SK-N-SH (cell line): Measurements from ENCODE around the gene NR5A2. TPM values are rescaled to one million over a fixed set of nuclear protein-coding genes. Genes with fewer than 3 reads are reported as not detected.

Experiments used
- CTCF ChIA-PET: fragments of 300-600, 350-600 bp; formaldehyde crosslinking; extraction: SDS; loops from one replicate; lab custom pipeline; 2021; lab: Yijun Ruan, JAX
- POLR2A ChIA-PET: fragments of 350-600 bp; sonication (Branson Sonifier 250); formaldehyde crosslinking; extraction: SDS; loops from one replicate; lab custom pipeline; 2020; ENCODE audit warnings: antibody characterized with exemption, inconsistent platforms; lab: Yijun Ruan, JAX
- DNase-seq: peaks from one replicate; pipeline ENCODE4 v3.0.0; 2012
- H2AFZ ChIP-seq: fragments of 200-600 bp; sonication (generic); 2 replicates; pipeline ENCODE4 v1.8.1; 2016; ENCODE audit warnings: antibody characterized with exemption, mild to moderate bottlenecking, low read depth
- H3F3A ChIP-seq: fragments of 200-600 bp; sonication (generic); replicated peaks from 2 replicates; pipeline ENCODE3; 2016; ENCODE audit warnings: antibody characterized with exemption, mild to moderate bottlenecking; ENCODE audit not compliant: insufficient read depth
- H3K27ac ChIP-seq, 2 experiments: fragments of 200-500 bp in 1 of 2; fragments of 200-600 bp in 1 of 2; sonication (Bioruptor generic) in 1 of 2; sonication (generic), shearing (Covaris generic) in 1 of 2; 2 replicates each; pipeline versions ENCODE4 v1.5.1 to v1.6.1; 2014 to 2016; ENCODE audit warnings: low read depth in 2 of 2, inconsistent platforms in 1 of 2, low read length in 1 of 2, mild to moderate bottlenecking in 1 of 2, mixed read lengths in 1 of 2
- H3K27me3 ChIP-seq: fragments of 200-600 bp; sonication (generic), shearing (Covaris generic); 2 replicates; pipeline ENCODE4 v1.6.1; 2016; ENCODE audit warnings: mixed run types; ENCODE audit not compliant: insufficient read depth
- H3K36me3 ChIP-seq, 2 experiments: fragments of 200-500 bp in 1 of 2; fragments of 200-600 bp in 1 of 2; sonication (Bioruptor generic) in 1 of 2; sonication (generic) in 1 of 2; replicated peaks in 1 of 2; 2 replicates each; pipeline versions ENCODE3 to v1.5.1; 2014 to 2016; ENCODE audit warnings: low read length in 1 of 2, mild to moderate bottlenecking in 1 of 2; ENCODE audit not compliant: insufficient read depth in 2 of 2, control insufficient read depth in 1 of 2
- H3K4me1 ChIP-seq, 2 experiments: fragments of 200-500 bp in 1 of 2; fragments of 200-600 bp in 1 of 2; sonication (Bioruptor generic) in 1 of 2; sonication (generic), shearing (Covaris generic) in 1 of 2; 2 replicates each; pipeline versions ENCODE4 v1.5.1 to v1.6.1; 2014 to 2016; ENCODE audit warnings: low read depth in 1 of 2, low read length in 1 of 2, mixed run types in 1 of 2; ENCODE audit not compliant: insufficient read depth in 2 of 2, control insufficient read depth in 1 of 2
- H3K4me2 ChIP-seq: fragments of 200-600 bp; sonication (generic), shearing (Covaris generic); 2 replicates; pipeline ENCODE4 v1.6.1; 2017; ENCODE audit warnings: mixed run types
- H3K4me3 ChIP-seq, 2 experiments: fragments of 200-500 bp in 1 of 2; fragments of 200-600 bp in 1 of 2; sonication (Bioruptor generic) in 1 of 2; sonication (generic), shearing (Covaris generic) in 1 of 2; 2 replicates each; pipeline versions ENCODE4 v1.5.1 to v1.8.1; 2014 to 2016; ENCODE audit warnings: low read depth in 2 of 2, inconsistent platforms in 1 of 2, low read length in 1 of 2, mild to moderate bottlenecking in 1 of 2, mixed read lengths in 1 of 2, moderate library complexity in 1 of 2
- H3K79me2 ChIP-seq: fragments of 200-600 bp; sonication (generic); 2 replicates; pipeline ENCODE4 v1.8.1; 2017; ENCODE audit warnings: mild to moderate bottlenecking; ENCODE audit not compliant: insufficient read depth
- H3K9ac ChIP-seq: fragments of 200-600 bp; sonication (generic); 2 replicates; pipeline ENCODE4 v1.6.1; 2017; ENCODE audit warnings: mixed run types
- H3K9me2 ChIP-seq: fragments of 200-600 bp; sonication (generic); 2 replicates; pipeline ENCODE4 v1.6.1; 2017; ENCODE audit warnings: mixed run types
- H3K9me3 ChIP-seq: fragments of 200-600 bp; sonication (generic); 2 replicates; pipeline ENCODE4 v1.6.1; 2017; ENCODE audit warnings: mixed run types, mild to moderate bottlenecking, moderate library complexity
- H4K20me1 ChIP-seq: fragments of 200-600 bp; sonication (generic); 2 replicates; pipeline ENCODE4 v1.6.1; 2017; ENCODE audit warnings: mild to moderate bottlenecking, mixed run types; ENCODE audit not compliant: insufficient read depth
- CTCF ChIP-seq: fragments of 200-600 bp; sonication (generic); IDR thresholded peaks from 2 replicates; pipeline ENCODE4 v1.6.1; 2017; ENCODE audit warnings: antibody characterized with exemption, mild to moderate bottlenecking, moderate library complexity
- FOXM1 ChIP-seq: IDR thresholded peaks from 2 replicates; pipeline ENCODE4 v1.4.0; 2012; ENCODE audit warnings: low read depth, mild to moderate bottlenecking
- GABPA ChIP-seq: IDR thresholded peaks from 2 replicates; pipeline ENCODE4 v1.4.0; 2012; ENCODE audit warnings: low read depth, mild to moderate bottlenecking
- MXI1 ChIP-seq: IDR thresholded peaks from 2 replicates; pipeline ENCODE4 v1.6.1; 2012; ENCODE audit warnings: mild to moderate bottlenecking, low read depth, low read length, improper control_type of control experiment
- NFIC ChIP-seq: IDR thresholded peaks from 2 replicates; pipeline ENCODE4 v1.4.0; 2012; ENCODE audit warnings: borderline replicate concordance
- SMC3 ChIP-seq: IDR thresholded peaks from 2 replicates; pipeline ENCODE4 v1.6.1; 2012; ENCODE audit warnings: low read depth, low read length, improper control_type of control experiment
- TEAD4 ChIP-seq: IDR thresholded peaks from 2 replicates; pipeline ENCODE4 v1.4.0; 2012; ENCODE audit warnings: mild to moderate bottlenecking, borderline replicate concordance; ENCODE audit not compliant: insufficient read depth
- YY1 ChIP-seq: IDR thresholded peaks from 2 replicates; pipeline ENCODE4 v1.4.0; 2012; ENCODE audit warnings: low read depth, mild to moderate bottlenecking
- WGBS: methylation state at CpG from one replicate; pipeline ENCODE4 v1.1.6; 2017; ENCODE audit warnings: low lambda C conversion rate; 5-methylcytosine and 5-hydroxymethylcytosine counted together
- polyA plus RNA-seq, 3 experiments: library from polyadenylated mRNA; depleted of rRNA; stranded (reverse); fragments of >200 nt; gene quantifications; 2 replicates each; pipeline ENCODE4 v1.2.3, GENCODE V29; 2012
- TF ChIP-seq, protein P1 (sequence below): IDR thresholded peaks from 2 replicates; pipeline ENCODE4 v1.4.0; 2012; ENCODE audit warnings: low read depth, borderline replicate concordance

The NR5A2 gene
- polyA plus RNA-seq, 1 of the 3 experiments (the other 2 are of a cell fraction): not detected

GRCh38 chr1:200152336-200152735 is 124.8 kb downstream of the NR5A2 start:
- CTCF ChIA-PET: no interaction called here
- WGBS: 28% methylated on average over 2 of the region's 2 CpGs
- DNase-seq: no peak

GRCh38 chr1:200153277-200154055 is 126.0 kb downstream of the NR5A2 start:
- no peak for DNase-seq
- no peaks in the 10 kb centered on the region for H3K9me2 ChIP-seq
- no peaks in the 10 kb centered on the region for H3K36me3 ChIP-seq
- no peaks in the 10 kb centered on the region for H4K20me1 ChIP-seq
- no peaks in the 10 kb centered on the region for H3K9me3 ChIP-seq
- no peak overlapping the region for H3K27ac ChIP-seq
- H3F3A ChIP-seq: no peaks in the 10 kb centered on the region
- WGBS: 69% methylated on average over 3 of the region's 3 CpGs
- H3K27me3 ChIP-seq: no peaks in the 10 kb centered on the region; the same call in 1 of the 2 replicates
- H3K4me3 ChIP-seq: no peak overlapping the region
- no peaks in the 10 kb centered on the region for H3K79me2 ChIP-seq
- no peak overlapping the region for H3K9ac ChIP-seq
- POLR2A ChIA-PET: no interaction called here
- no peak for TF ChIP-seq GABPA
- H3K4me1 ChIP-seq: no peaks in the 10 kb centered on the region
- CTCF ChIA-PET: no interaction called here
- no peak overlapping the region for H3K4me2 ChIP-seq
- no peak overlapping the region for H2AFZ ChIP-seq

More at GRCh38 chr1:200152336-200152735, 124.8 kb downstream of the NR5A2 start:
- H3K36me3 ChIP-seq: no peaks in the 10 kb centered on the region
- H3K4me2 ChIP-seq: no peak overlapping the region
- TF ChIP-seq YY1: no peak
- TF ChIP-seq FOXM1: no peak
- no peak for TF ChIP-seq TEAD4
- TF ChIP-seq MXI1: no peak
- no peak for TF ChIP-seq CTCF
- TF ChIP-seq, protein P1, sequence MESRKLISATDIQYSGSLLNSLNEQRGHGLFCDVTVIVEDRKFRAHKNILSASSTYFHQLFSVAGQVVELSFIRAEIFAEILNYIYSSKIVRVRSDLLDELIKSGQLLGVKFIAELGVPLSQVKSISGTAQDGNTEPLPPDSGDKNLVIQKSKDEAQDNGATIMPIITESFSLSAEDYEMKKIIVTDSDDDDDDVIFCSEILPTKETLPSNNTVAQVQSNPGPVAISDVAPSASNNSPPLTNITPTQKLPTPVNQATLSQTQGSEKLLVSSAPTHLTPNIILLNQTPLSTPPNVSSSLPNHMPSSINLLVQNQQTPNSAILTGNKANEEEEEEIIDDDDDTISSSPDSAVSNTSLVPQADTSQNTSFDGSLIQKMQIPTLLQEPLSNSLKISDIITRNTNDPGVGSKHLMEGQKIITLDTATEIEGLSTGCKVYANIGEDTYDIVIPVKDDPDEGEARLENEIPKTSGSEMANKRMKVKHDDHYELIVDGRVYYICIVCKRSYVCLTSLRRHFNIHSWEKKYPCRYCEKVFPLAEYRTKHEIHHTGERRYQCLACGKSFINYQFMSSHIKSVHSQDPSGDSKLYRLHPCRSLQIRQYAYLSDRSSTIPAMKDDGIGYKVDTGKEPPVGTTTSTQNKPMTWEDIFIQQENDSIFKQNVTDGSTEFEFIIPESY: no peak
- TF ChIP-seq SMC3: no peak
- no peak for TF ChIP-seq NFIC
- H3K27me3 ChIP-seq: no peaks in the 10 kb centered on the region
- H2AFZ ChIP-seq: no peak overlapping the region
- no peak overlapping the region for H3K4me3 ChIP-seq
- no peaks in the 10 kb centered on the region for H3F3A ChIP-seq
- POLR2A ChIA-PET: no interaction called here
- H3K9me3 ChIP-seq: no peaks in the 10 kb centered on the region
- H3K79me2 ChIP-seq: no peaks in the 10 kb centered on the region
- H3K4me1 ChIP-seq: no peaks in the 10 kb centered on the region
- no peaks in the 10 kb centered on the region for H4K20me1 ChIP-seq
- H3K9me2 ChIP-seq: no peaks in the 10 kb centered on the region
- no peak overlapping the region for H3K9ac ChIP-seq
- no peak overlapping the region for H3K27ac ChIP-seq
